WTC11 (cell line): ENCODE results near the gene GFOD1. TPM values are rescaled to one million over a fixed set of nuclear protein-coding genes. Genes with fewer than 3 reads are reported as not detected.

ENCODE experiments used
- ATAC-seq: fragments of 200-7000 bp; cut with Tn5 transposase; 2 replicates; pipeline ENCODE4 v1.10.0; 2021; ENCODE audit warnings: mild to moderate bottlenecking, moderate library complexity
- CTCF ChIA-PET: fragments of 300-600 bp; sonication (Branson Sonifier 250); formaldehyde crosslinking; loops from one replicate; lab custom pipeline; 2021; ENCODE audit warnings: antibody characterized with exemption; lab: Charles Lee
- POLR2A ChIA-PET: fragments of 350-600 bp; sonication (Branson Sonifier 250); formaldehyde crosslinking; loops from one replicate; lab custom pipeline; 2021; ENCODE audit warnings: antibody characterized with exemption; lab: Charles Lee
- DNase-seq: peaks from one replicate; pipeline ENCODE4 v3.0.0; 2021; ENCODE audit warnings: low spot score
- H3K27ac Mint-ChIP-seq: 2 replicates; pipeline ENCODE4 v1.8.0; 2021; ENCODE audit warnings: mixed read lengths
- H3K27me3 Mint-ChIP-seq: 2 replicates; pipeline ENCODE4 v1.8.0; 2021; ENCODE audit warnings: low read depth, mild to moderate bottlenecking, moderate library complexity, mixed read lengths
- H3K36me3 Mint-ChIP-seq: 2 replicates; pipeline ENCODE4 v1.8.0; 2021; ENCODE audit warnings: mixed read lengths
- H3K4me1 Mint-ChIP-seq: 2 replicates; pipeline ENCODE4 v1.8.0; 2022; ENCODE audit warnings: mixed read lengths
- H3K4me3 Mint-ChIP-seq: 2 replicates; pipeline ENCODE4 v1.8.0; 2021; ENCODE audit warnings: mild to moderate bottlenecking, moderate library complexity, mixed read lengths
- H3K9me3 Mint-ChIP-seq: 2 replicates; pipeline ENCODE4 v1.8.0; 2021; ENCODE audit warnings: mixed read lengths
- GRHL2 ChIP-seq: fragments of 250-450 bp; sonication (Bioruptor Pico); IDR thresholded peaks from 2 replicates; pipeline ENCODE4 v1.8.0; 2022; ENCODE audit warnings: mild to moderate bottlenecking, moderate library complexity; ENCODE audit not compliant: insufficient replicate concordance, severe bottlenecking
- TP53 ChIP-seq: sonication (generic); formaldehyde crosslinking; IDR thresholded peaks from 2 replicates; pipeline ENCODE4 v1.8.1; 2023; ENCODE audit warnings: mild to moderate bottlenecking, missing genetic modification reagents
- ZNF263 ChIP-seq: sonication (generic); formaldehyde crosslinking; IDR thresholded peaks from 2 replicates; pipeline ENCODE4 v1.8.1; 2022; ENCODE audit warnings: low read depth, mild to moderate bottlenecking, moderate library complexity, missing genetic modification reagents
- ZNF396 ChIP-seq: fragments of 250-450 bp; sonication (Bioruptor Pico); IDR thresholded peaks from 2 replicates; pipeline ENCODE4 v1.8.0; 2021; ENCODE audit warnings: mild to moderate bottlenecking, moderate library complexity, borderline replicate concordance
- total RNA-seq: library from RNA; stranded (reverse); gene quantifications from 3 replicates; pipeline ENCODE4 v1.2.3, GENCODE V29; 2021
- TF ChIP-seq, protein P1 (sequence below): fragments of 250-450 bp; sonication (Bioruptor Pico); IDR thresholded peaks from 2 replicates; pipeline ENCODE4 v1.9.0; 2021; ENCODE audit warnings: mild to moderate bottlenecking
- TF ChIP-seq, protein P2 (sequence below): fragments of 250-450 bp; sonication (Bioruptor Pico); IDR thresholded peaks from 2 replicates; pipeline ENCODE4 v1.9.0; 2021; ENCODE audit warnings: mild to moderate bottlenecking
- TF ChIP-seq, protein P3 (sequence below): fragments of 250-450 bp; sonication (Bioruptor Pico); conservative IDR thresholded peaks from 2 replicates; pipeline ENCODE4 v1.9.0; 2021; ENCODE audit warnings: mild to moderate bottlenecking
- TF ChIP-seq, protein P4 (sequence below): sonication (generic); formaldehyde crosslinking; IDR thresholded peaks from 2 replicates; pipeline ENCODE4 v1.8.1; 2023; ENCODE audit warnings: mild to moderate bottlenecking, moderate library complexity, missing genetic modification reagents
- TF ChIP-seq, protein P5 (sequence below): sonication (generic); formaldehyde crosslinking; IDR thresholded peaks from 2 replicates; pipeline ENCODE4 v1.8.1; 2022; ENCODE audit warnings: missing genetic modification reagents, borderline replicate concordance
- TF ChIP-seq, protein P6 (sequence below): fragments of 250-450 bp; sonication (Bioruptor Pico); IDR thresholded peaks from 2 replicates; pipeline ENCODE4 v1.8.0; 2021; ENCODE audit warnings: mild to moderate bottlenecking
- TF ChIP-seq, protein P7 (sequence below): sonication (generic); formaldehyde crosslinking; IDR thresholded peaks from 2 replicates; pipeline ENCODE4 v1.8.0; 2023; ENCODE audit warnings: mild to moderate bottlenecking, missing genetic modification reagents
- TF ChIP-seq, protein P8 (sequence below): sonication (generic); formaldehyde crosslinking; IDR thresholded peaks from 2 replicates; pipeline ENCODE4 v1.8.0; 2023; ENCODE audit warnings: missing genetic modification reagents

GFOD1 gene
- total RNA-seq, 1 experiment from 2014 or later, result 8.5 TPM

DNA sequence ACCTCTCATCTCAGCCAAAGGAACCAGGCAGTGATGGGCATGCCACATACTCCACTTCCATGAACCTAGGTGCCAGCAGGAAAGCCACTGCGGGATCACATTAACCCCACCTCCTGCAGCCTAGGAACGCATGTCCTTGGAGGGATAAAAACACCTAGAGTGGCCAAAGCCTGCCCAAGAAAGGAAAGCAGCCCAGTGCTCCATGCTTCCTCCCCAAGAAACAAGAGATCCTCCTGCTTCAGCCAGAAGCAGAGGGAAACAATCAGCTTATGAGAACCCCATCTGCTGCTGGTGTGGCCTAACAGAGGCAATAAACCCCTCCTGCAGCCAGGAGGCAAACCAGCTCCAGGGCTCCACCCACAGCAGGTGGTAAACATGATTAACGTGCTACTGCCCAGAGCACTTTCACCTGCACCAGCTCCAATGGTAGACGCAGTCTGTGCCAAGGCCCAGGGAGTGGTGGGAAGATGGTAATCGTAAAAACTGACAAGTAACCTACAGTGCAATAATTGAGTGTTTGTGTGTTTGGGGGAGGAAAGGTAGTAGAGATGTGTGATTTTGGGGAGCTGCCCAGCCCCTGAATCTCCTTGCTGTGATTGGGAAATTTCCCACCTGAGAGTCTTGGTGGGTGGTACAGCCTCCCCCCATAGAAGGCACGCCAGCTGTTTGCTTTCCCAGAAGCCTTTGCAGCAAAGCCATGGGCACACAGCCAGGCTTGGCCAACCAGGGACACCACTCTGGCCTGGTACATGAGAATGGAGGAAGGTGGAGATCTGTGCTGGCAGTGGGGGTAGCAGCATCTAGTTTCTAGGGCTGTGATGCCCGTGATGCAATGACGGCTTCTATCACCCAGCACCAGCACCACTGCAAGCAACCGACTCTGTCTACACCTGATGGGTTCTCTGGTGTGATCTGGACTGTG, 108.5 kb downstream of the GFOD1 start:
- H3K36me3 Mint-ChIP-seq, result no peaks in the 10 kb centered on the region
- DNase-seq, result peak; percentile 38
- H3K4me3 Mint-ChIP-seq, result no peak overlapping the region
- H3K4me1 Mint-ChIP-seq, result peaks cover 33% of the 10 kb centered on the region
- peaks cover 6% of the 10 kb centered on the region; the same call in 1 of the 2 replicates for H3K9me3 Mint-ChIP-seq
- H3K27ac Mint-ChIP-seq, result 0 out of 2 replicates have a peak overlapping the region, but pooled peaks have one; percentile 25
- CTCF ChIA-PET, result interaction anchor here (1.0 to 1.6 kb wide), 6 partner anchors 11 to 196 kb away, joined by 3 to 5 read pairs (median 4); partner anchors contain the start of gene TBC1D7
- POLR2A ChIA-PET, result no interaction called here
- peak; percentile 70; the same call in 1 of the 2 replicates for TF ChIP-seq ZNF263 (CRISPR knock-in tag)
- TF ChIP-seq, protein P1, sequence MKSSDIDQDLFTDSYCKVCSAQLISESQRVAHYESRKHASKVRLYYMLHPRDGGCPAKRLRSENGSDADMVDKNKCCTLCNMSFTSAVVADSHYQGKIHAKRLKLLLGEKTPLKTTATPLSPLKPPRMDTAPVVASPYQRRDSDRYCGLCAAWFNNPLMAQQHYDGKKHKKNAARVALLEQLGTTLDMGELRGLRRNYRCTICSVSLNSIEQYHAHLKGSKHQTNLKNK (CRISPR knock-in tag), result no peak
- peak; percentile 42; the same call in 1 of the 2 replicates for ATAC-seq
- H3K27me3 Mint-ChIP-seq, result no peaks in the 10 kb centered on the region

DNA sequence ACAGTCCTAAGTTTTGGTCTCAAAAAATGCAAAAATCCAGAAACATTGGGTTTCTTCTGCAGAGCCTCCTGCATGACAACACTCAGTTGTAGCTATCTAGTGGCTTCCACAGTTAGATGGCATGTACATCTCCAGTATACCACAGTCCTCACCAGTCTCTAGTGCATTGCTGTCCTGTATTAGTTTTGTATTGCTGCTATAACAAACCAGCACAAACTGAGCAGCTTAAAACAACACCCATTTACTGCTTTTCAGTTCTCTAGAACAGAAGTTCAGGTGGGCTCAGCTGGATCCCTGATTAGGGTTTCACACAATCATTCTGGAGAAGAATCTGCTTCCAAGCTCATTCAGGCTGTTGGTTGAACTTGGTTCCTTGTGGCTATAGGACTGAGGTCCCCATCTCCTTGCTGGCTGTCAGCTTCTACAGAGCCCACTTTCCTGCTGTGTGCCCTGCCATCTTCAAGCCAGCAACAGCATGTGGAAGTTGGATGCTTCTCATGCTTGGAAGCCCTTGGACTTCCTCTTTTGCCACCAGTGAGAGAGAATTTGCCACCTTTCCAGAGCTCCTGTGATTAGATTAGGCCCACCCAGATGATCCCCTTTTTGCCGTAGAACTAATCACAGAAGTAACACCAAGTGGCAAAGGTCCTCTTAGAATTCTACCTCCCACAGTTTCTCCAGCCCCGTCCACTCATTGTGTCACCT, 110.2 kb downstream of the GFOD1 start:
- no peak for ATAC-seq
- no peak overlapping the region for H3K27ac Mint-ChIP-seq
- H3K4me3 Mint-ChIP-seq, result no peak overlapping the region
- peaks cover 6% of the 10 kb centered on the region; the same call in 1 of the 2 replicates for H3K9me3 Mint-ChIP-seq
- peaks cover 40% of the 10 kb centered on the region for H3K4me1 Mint-ChIP-seq
- no peaks in the 10 kb centered on the region for H3K36me3 Mint-ChIP-seq
- no peak for DNase-seq
- H3K27me3 Mint-ChIP-seq, result no peaks in the 10 kb centered on the region
- ChIA-PET CTCF (no interaction called here), POLR2A (no interaction called here)
- TF ChIP-seq ZNF396 (CRISPR knock-in tag) (no peak), GRHL2 (CRISPR knock-in tag) (no peak), TP53 (CRISPR knock-in tag) (no peak)
- TF ChIP-seq, protein P2, sequence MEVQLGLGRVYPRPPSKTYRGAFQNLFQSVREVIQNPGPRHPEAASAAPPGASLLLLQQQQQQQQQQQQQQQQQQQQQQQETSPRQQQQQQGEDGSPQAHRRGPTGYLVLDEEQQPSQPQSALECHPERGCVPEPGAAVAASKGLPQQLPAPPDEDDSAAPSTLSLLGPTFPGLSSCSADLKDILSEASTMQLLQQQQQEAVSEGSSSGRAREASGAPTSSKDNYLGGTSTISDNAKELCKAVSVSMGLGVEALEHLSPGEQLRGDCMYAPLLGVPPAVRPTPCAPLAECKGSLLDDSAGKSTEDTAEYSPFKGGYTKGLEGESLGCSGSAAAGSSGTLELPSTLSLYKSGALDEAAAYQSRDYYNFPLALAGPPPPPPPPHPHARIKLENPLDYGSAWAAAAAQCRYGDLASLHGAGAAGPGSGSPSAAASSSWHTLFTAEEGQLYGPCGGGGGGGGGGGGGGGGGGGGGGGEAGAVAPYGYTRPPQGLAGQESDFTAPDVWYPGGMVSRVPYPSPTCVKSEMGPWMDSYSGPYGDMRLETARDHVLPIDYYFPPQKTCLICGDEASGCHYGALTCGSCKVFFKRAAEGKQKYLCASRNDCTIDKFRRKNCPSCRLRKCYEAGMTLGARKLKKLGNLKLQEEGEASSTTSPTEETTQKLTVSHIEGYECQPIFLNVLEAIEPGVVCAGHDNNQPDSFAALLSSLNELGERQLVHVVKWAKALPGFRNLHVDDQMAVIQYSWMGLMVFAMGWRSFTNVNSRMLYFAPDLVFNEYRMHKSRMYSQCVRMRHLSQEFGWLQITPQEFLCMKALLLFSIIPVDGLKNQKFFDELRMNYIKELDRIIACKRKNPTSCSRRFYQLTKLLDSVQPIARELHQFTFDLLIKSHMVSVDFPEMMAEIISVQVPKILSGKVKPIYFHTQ, result no peak
- TF ChIP-seq, protein P3, sequence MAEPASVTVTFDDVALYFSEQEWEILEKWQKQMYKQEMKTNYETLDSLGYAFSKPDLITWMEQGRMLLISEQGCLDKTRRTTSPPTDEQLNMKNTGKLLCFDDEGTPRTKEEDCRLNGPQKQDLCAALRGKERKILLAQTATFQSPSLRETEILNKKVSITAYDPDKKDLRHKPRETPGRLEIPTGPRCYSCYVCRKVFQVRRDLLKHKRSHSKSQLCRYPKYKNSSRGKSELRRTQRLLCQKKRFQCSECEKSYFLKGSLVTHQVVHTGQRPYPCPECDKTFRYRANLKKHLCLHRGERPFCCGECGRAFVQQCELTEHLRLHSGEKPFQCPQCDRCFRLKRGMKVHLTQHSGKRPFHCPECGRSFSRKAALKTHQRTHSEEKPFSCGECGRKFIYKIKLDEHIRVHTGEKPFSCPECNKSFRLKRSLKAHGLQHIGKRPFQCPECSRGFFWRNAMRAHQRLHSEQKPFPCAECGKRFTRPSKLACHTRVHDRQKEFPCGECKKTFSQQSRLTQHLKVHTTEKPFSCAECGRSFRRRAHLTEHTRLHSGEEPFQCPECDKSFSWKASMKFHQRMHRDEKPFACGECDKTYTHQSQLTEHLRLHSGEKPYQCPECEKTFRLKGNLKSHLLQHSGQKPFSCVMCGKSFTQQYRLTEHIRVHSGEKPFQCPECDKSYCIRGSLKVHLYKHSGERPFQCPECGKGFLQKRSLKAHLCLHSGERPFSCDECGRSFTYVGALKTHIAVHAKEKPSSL (CRISPR knock-in tag), result no peak
- TF ChIP-seq, protein P4, sequence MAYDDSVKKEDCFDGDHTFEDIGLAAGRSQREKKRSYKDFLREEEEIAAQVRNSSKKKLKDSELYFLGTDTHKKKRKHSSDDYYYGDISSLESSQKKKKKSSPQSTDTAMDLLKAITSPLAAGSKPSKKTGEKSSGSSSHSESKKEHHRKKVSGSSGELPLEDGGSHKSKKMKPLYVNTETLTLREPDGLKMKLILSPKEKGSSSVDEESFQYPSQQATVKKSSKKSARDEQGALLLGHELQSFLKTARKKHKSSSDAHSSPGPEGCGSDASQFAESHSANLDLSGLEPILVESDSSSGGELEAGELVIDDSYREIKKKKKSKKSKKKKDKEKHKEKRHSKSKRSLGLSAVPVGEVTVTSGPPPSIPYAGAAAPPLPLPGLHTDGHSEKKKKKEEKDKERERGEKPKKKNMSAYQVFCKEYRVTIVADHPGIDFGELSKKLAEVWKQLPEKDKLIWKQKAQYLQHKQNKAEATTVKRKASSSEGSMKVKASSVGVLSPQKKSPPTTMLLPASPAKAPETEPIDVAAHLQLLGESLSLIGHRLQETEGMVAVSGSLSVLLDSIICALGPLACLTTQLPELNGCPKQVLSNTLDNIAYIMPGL (CRISPR knock-in tag), result no peak
- TF ChIP-seq, protein P5, sequence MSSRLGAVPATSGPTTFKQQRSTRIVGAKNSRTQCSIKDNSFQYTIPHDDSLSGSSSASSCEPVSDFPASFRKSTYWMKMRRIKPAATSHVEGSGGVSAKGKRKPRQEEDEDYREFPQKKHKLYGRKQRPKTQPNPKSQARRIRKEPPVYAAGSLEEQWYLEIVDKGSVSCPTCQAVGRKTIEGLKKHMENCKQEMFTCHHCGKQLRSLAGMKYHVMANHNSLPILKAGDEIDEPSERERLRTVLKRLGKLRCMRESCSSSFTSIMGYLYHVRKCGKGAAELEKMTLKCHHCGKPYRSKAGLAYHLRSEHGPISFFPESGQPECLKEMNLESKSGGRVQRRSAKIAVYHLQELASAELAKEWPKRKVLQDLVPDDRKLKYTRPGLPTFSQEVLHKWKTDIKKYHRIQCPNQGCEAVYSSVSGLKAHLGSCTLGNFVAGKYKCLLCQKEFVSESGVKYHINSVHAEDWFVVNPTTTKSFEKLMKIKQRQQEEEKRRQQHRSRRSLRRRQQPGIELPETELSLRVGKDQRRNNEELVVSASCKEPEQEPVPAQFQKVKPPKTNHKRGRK (CRISPR knock-in tag), result no peak
- TF ChIP-seq, protein P6, sequence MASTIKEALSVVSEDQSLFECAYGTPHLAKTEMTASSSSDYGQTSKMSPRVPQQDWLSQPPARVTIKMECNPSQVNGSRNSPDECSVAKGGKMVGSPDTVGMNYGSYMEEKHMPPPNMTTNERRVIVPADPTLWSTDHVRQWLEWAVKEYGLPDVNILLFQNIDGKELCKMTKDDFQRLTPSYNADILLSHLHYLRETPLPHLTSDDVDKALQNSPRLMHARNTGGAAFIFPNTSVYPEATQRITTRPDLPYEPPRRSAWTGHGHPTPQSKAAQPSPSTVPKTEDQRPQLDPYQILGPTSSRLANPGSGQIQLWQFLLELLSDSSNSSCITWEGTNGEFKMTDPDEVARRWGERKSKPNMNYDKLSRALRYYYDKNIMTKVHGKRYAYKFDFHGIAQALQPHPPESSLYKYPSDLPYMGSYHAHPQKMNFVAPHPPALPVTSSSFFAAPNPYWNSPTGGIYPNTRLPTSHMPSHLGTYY (CRISPR knock-in tag), result no peak
- TF ChIP-seq, protein P7, sequence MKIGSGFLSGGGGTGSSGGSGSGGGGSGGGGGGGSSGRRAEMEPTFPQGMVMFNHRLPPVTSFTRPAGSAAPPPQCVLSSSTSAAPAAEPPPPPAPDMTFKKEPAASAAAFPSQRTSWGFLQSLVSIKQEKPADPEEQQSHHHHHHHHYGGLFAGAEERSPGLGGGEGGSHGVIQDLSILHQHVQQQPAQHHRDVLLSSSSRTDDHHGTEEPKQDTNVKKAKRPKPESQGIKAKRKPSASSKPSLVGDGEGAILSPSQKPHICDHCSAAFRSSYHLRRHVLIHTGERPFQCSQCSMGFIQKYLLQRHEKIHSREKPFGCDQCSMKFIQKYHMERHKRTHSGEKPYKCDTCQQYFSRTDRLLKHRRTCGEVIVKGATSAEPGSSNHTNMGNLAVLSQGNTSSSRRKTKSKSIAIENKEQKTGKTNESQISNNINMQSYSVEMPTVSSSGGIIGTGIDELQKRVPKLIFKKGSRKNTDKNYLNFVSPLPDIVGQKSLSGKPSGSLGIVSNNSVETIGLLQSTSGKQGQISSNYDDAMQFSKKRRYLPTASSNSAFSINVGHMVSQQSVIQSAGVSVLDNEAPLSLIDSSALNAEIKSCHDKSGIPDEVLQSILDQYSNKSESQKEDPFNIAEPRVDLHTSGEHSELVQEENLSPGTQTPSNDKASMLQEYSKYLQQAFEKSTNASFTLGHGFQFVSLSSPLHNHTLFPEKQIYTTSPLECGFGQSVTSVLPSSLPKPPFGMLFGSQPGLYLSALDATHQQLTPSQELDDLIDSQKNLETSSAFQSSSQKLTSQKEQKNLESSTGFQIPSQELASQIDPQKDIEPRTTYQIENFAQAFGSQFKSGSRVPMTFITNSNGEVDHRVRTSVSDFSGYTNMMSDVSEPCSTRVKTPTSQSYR (CRISPR knock-in tag), result no peak
- TF ChIP-seq, protein P8, sequence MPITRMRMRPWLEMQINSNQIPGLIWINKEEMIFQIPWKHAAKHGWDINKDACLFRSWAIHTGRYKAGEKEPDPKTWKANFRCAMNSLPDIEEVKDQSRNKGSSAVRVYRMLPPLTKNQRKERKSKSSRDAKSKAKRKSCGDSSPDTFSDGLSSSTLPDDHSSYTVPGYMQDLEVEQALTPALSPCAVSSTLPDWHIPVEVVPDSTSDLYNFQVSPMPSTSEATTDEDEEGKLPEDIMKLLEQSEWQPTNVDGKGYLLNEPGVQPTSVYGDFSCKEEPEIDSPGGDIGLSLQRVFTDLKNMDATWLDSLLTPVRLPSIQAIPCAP, result no peak
